Neural crest cell (in vitro differentiated cells): ENCODE results near the gene PSTPIP1. TPM values are rescaled to one million over a fixed set of nuclear protein-coding genes. Genes with fewer than 3 reads are reported as not detected.

ENCODE experiments used
- DNase-seq: peaks from one replicate; pipeline ENCODE4 v3.0.0; 2021; ENCODE audit warnings: low read depth, mixed read lengths, low spot score
- H3K27ac Mint-ChIP-seq: one replicate; pipeline ENCODE4 v1.8.0; 2021; ENCODE audit warnings: mild to moderate bottlenecking, mixed read lengths; ENCODE audit not compliant: unreplicated experiment
- H3K27me3 Mint-ChIP-seq: 2 replicates; pipeline ENCODE4 v1.8.0; 2021; ENCODE audit warnings: low read depth, mild to moderate bottlenecking, mixed read lengths
- H3K36me3 Mint-ChIP-seq: 2 replicates; pipeline ENCODE4 v1.8.0; 2021; ENCODE audit warnings: low read depth, mild to moderate bottlenecking, mixed read lengths
- H3K4me1 Mint-ChIP-seq: 2 replicates; pipeline ENCODE4 v1.8.0; 2021; ENCODE audit warnings: mixed read lengths
- H3K4me3 Mint-ChIP-seq: one replicate; pipeline ENCODE4 v1.8.0; 2021; ENCODE audit warnings: mild to moderate bottlenecking, mixed read lengths
- H3K9me3 Mint-ChIP-seq: 2 replicates; pipeline ENCODE4 v1.8.0; 2021; ENCODE audit warnings: mixed read lengths
- CTCF ChIP-seq: fragments of 200-600 bp; sonication (generic); conservative IDR thresholded peaks from 2 replicates; pipeline ENCODE4 v1.5.0; 2021; ENCODE audit warnings: antibody characterized with exemption, mild to moderate bottlenecking
- total RNA-seq: library from RNA; stranded (reverse); gene quantifications from 2 replicates; pipeline ENCODE4 v1.2.1, GENCODE V29; 2021

PSTPIP1 gene
- total RNA-seq, 1 donor from 2014 or later = 0.84 TPM

- Mint-ChIP-seq H3K4me1 (peaks cover 13% of the 10 kb centered on the region), H3K27me3 (no peaks in the 10 kb centered on the region), H3K27ac (no peak overlapping the region), H3K4me3 (no peak overlapping the region), H3K36me3 (no peaks in the 10 kb centered on the region), H3K9me3 (no peaks in the 10 kb centered on the region)
- no peak for TF ChIP-seq CTCF
- no peak for DNase-seq
Observed at GRCh38 chr15:77084436-77084835, 89.5 kb downstream of the PSTPIP1 start.

- DNase-seq = no peak
- H3K4me1 Mint-ChIP-seq = peaks cover 13% of the 10 kb centered on the region
- no peaks in the 10 kb centered on the region for H3K36me3 Mint-ChIP-seq
- H3K27me3 Mint-ChIP-seq = no peaks in the 10 kb centered on the region
- no peaks in the 10 kb centered on the region for H3K9me3 Mint-ChIP-seq
- H3K4me3 Mint-ChIP-seq = no peak overlapping the region
- H3K27ac Mint-ChIP-seq = no peak overlapping the region
- TF ChIP-seq CTCF = no peak
Observed at GRCh38 chr15:77085297-77085696, 90.4 kb downstream of the PSTPIP1 start.

Other genes with a start within 250 kb of the PSTPIP1 start
- gene SCAPER, start 89.8 kb upstream of the PSTPIP1 start, total RNA-seq = 15.3 and 18.4 TPM in 2 replicates
- 159 and 161 TPM in 2 replicates for gene RCN2, start 63.4 kb upstream of the PSTPIP1 start, total RNA-seq
- gene TSPAN3, start 76.0 kb downstream of the PSTPIP1 start, total RNA-seq = 258 and 259 TPM in 2 replicates